IPS-18a (cell line): Measurements from ENCODE around the gene TRMT2A.

ENCODE experiments used
- H3K27ac ChIP-seq: one replicate; pipeline ENCODE4 v1.5.1; 2013; ENCODE audit warnings: low read length
- H3K27me3 ChIP-seq: one replicate; pipeline ENCODE4 v1.6.1; 2013; ENCODE audit warnings: mild to moderate bottlenecking, low read length; ENCODE audit not compliant: control insufficient read depth, insufficient read depth
- H3K36me3 ChIP-seq: one replicate; pipeline ENCODE4 v1.6.1; 2013; ENCODE audit warnings: low read depth, low read length; ENCODE audit not compliant: control insufficient read depth
- H3K4me1 ChIP-seq: one replicate; pipeline ENCODE4 v1.6.1; 2013; ENCODE audit warnings: low read depth, low read length; ENCODE audit not compliant: control insufficient read depth
- H3K4me3 ChIP-seq: one replicate; pipeline ENCODE4 v1.5.1; 2013; ENCODE audit warnings: low read length
- H3K9ac ChIP-seq: one replicate; pipeline ENCODE4 v1.6.1; 2013; ENCODE audit warnings: mild to moderate bottlenecking, low read length, moderate library complexity
- H3K9me3 ChIP-seq: one replicate; pipeline ENCODE4 v1.6.1; 2013; ENCODE audit warnings: low read depth, low read length; ENCODE audit not compliant: control insufficient read depth

The TRMT2A gene

DNA sequence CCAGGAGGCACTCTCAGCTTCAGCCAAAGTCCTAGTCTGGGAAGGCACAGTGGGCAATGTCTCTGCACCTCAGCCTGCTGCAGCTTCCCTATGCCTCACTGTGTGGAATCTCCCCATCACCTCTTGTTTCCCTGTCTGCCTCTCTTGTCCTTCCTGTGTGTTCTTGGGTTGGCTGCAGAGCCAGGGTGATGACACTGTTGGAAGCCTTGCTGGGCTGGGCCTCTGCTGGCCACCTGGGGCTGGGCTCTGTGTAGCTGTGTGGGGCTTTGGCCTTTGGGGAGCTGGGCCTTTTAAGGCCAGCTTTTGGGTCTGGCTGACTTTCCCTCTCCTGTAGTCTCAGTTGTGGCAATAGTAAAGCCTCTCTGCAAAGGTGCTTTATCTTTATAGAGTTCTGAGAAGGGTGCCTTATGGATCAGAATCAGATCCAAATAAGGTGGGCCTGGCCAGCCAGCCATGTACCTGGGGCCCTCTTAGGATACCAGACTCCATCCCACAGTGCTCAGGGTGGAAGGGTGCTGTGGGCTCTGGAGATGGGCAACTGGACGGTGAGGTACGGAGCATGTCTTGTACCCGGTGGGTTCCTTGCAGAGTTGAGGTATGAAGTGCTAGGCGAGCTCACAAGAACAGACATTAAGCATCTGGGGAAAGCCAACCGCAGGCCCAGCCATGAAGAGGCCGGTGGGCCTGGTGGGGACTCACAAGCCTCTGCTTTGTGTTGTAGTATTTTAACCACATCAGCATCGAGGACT lies 11.4 kb downstream of the TRMT2A start:
- H3K36me3 ChIP-seq, result peaks cover 90% of the 10 kb centered on the region
- no peaks in the 10 kb centered on the region for H3K9me3 ChIP-seq
- no peak overlapping the region for H3K4me3 ChIP-seq
- no peak overlapping the region for H3K27ac ChIP-seq
- H3K4me1 ChIP-seq, result peaks cover 1% of the 10 kb centered on the region
- no peak overlapping the region for H3K9ac ChIP-seq
- H3K27me3 ChIP-seq, result no peaks in the 10 kb centered on the region

DNA sequence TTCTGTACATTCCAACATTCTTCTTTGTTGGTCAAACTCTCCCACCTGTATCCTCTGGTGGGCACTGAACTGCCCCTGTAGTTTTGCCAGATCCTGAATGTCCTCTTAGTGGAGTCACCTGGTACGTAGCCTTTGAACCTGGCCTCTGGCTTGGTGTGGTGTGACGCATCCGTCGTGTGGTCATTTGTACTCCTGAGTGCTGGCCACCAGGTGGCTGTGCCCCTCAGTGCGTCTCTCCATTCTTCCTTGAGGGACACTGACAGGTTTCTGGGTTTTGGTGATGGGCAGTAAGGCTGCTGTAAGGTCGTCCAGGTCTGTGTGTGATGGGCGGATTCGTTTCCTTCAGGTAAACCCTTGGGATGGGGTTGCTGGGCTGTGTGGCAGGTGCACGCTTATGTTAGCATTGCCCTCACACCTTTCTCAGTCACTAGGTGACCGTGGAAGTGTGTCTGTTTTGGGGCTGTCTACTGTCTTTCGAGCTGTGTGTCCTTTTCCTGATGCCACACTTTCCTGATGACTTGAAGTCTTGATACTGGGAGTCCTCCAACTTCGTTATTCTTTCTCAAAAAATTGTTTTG lies 14.7 kb downstream of the TRMT2A start:
- H3K27me3 ChIP-seq, result no peaks in the 10 kb centered on the region
- H3K36me3 ChIP-seq, result peaks cover 86% of the 10 kb centered on the region

DNA sequence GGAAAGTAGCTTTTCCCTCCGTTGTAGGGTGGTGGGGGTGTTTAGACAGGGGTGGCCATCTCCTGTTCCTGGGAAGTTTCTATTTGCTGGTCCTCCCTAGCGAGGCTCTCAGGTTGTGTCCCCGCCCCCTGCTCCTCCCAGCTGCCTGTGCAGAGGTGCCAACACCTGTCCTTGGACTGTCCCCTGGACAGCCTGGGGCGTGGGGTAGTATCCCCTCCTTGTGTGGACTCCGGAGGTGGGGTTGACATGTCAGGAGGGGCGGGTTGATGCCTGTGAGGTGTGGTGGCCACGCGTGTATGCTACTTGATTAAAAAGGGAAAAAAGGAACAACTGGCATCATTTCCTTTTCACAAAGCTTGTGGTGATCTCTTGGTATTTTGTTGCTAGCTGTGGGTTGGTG lies 15.4 kb downstream of the TRMT2A start:
- Histone ChIP-seq H3K4me3 (no peak overlapping the region), H3K27ac (no peak overlapping the region), H3K4me1 (peaks cover 6% of the 10 kb centered on the region), H3K9ac (no peak overlapping the region), H3K27me3 (no peaks in the 10 kb centered on the region), H3K9me3 (no peaks in the 10 kb centered on the region), H3K36me3 (peaks cover 86% of the 10 kb centered on the region)

More for the DNA sequence above, 14.7 kb downstream of the TRMT2A start:
- Histone ChIP-seq H3K9ac (no peak overlapping the region), H3K4me1 (peaks cover 6% of the 10 kb centered on the region), H3K9me3 (no peaks in the 10 kb centered on the region), H3K4me3 (no peak overlapping the region), H3K27ac (no peak overlapping the region)

DNA sequence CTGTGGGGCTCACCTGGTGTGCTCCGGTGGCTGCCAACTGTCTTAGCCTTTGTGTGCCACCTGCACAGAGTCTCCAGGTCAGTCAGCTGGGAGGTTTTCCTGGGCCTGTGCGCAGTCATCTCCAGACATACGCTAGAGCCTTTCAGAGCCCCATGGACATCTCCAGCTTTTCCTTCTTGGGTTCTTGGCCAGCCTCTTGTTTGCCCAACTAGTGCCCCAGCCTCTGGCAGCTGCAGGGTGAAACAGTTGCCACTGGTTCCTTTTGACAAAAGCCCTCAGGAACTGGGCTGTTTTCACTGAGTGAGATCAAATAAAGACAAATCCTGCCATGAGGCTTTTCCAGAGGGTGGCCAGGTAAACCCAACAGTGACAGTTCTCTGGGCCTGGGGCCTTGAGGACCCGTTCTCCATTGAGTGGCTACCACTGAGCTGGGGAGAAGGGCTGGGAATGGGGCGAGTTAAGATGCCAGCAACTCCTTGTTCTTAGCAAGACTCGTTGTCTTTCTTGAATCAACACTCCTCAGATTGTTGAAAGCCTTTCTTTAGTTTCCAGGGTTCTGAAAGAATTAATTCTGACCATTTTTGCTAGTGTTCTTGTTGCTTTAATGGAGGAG lies 17.8 kb downstream of the TRMT2A start:
- H3K36me3 ChIP-seq, result peaks cover 87% of the 10 kb centered on the region
- no peak overlapping the region for H3K4me3 ChIP-seq
- no peaks in the 10 kb centered on the region for H3K9me3 ChIP-seq
- H3K27me3 ChIP-seq, result no peaks in the 10 kb centered on the region
- no peak overlapping the region for H3K9ac ChIP-seq
- no peak overlapping the region for H3K27ac ChIP-seq
- H3K4me1 ChIP-seq, result peaks cover 6% of the 10 kb centered on the region

- H3K36me3 ChIP-seq, result peaks cover 92% of the 10 kb centered on the region
- no peaks in the 10 kb centered on the region for H3K27me3 ChIP-seq
- H3K9me3 ChIP-seq, result no peaks in the 10 kb centered on the region
- no peak overlapping the region for H3K9ac ChIP-seq
- H3K4me3 ChIP-seq, result no peak overlapping the region
- no peak overlapping the region for H3K27ac ChIP-seq
- H3K4me1 ChIP-seq, result peaks cover 6% of the 10 kb centered on the region
Measured at GRCh38 chr22:20096574-20097420, 20.2 kb downstream of the TRMT2A start.

GRCh38 chr22:20095521-20095920 lies 21.5 kb downstream of the TRMT2A start:
- Histone ChIP-seq H3K27me3 (no peaks in the 10 kb centered on the region), H3K4me1 (peaks cover 4% of the 10 kb centered on the region), H3K36me3 (peaks cover 94% of the 10 kb centered on the region), H3K9ac (no peak overlapping the region), H3K9me3 (no peaks in the 10 kb centered on the region), H3K27ac (no peak overlapping the region), H3K4me3 (no peak overlapping the region)

GRCh38 chr22:20094197-20094807 lies 22.7 kb downstream of the TRMT2A start:
- Histone ChIP-seq H3K9ac (no peak overlapping the region), H3K27me3 (no peaks in the 10 kb centered on the region), H3K27ac (no peak overlapping the region), H3K4me3 (no peak overlapping the region), H3K36me3 (peaks cover 95% of the 10 kb centered on the region), H3K4me1 (no peaks in the 10 kb centered on the region), H3K9me3 (no peaks in the 10 kb centered on the region)

DNA sequence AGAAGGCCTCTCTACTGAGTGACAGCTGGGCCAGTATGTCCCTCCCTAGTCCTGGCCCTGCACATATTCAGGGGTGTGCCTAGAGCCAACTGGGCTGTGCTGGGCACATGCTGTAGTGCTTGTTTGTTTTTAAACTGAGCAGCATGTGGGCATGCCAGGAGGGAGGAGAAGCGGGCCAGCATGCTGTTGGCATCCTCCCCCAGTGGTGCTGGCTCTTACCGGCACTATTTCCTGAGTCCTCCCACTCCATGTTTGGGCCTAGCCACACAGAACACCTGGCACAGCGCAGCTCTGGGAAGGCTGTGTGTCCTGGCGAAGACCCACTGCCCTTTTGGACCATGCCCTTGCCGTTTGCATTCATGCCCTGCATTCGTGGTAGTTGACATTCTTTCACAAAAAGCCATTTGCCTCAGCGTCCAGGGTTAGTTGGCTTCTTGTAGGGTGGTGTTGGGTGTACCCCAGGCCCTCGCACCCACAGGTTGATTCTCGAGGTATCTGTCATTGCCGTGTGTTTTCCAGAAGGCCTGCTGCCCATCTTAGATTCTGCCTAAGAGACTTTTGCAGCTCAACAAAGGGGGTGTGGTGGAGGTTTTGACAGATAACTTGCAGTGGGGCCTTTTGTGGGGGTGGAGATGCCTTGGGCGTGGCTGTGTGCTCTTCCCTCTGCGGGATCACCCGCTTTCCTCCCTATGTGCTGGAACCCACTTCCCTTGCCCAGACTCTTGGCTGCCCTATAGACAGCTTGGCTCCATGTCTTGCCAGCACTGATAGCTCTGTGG lies 23.4 kb downstream of the TRMT2A start:
- no peaks in the 10 kb centered on the region for H3K4me1 ChIP-seq
- H3K27ac ChIP-seq, result no peak overlapping the region
- H3K9me3 ChIP-seq, result no peaks in the 10 kb centered on the region
- H3K9ac ChIP-seq, result no peak overlapping the region
- no peak overlapping the region for H3K4me3 ChIP-seq
- H3K27me3 ChIP-seq, result no peaks in the 10 kb centered on the region
- H3K36me3 ChIP-seq, result peaks cover 95% of the 10 kb centered on the region

- Histone ChIP-seq H3K4me1 (no peaks in the 10 kb centered on the region), H3K27ac (no peak overlapping the region), H3K4me3 (no peak overlapping the region), H3K27me3 (no peaks in the 10 kb centered on the region), H3K9ac (no peak overlapping the region), H3K9me3 (no peaks in the 10 kb centered on the region), H3K36me3 (peaks cover 99% of the 10 kb centered on the region)
Measured at GRCh38 chr22:20092477-20092854, 24.6 kb downstream of the TRMT2A start.

DNA sequence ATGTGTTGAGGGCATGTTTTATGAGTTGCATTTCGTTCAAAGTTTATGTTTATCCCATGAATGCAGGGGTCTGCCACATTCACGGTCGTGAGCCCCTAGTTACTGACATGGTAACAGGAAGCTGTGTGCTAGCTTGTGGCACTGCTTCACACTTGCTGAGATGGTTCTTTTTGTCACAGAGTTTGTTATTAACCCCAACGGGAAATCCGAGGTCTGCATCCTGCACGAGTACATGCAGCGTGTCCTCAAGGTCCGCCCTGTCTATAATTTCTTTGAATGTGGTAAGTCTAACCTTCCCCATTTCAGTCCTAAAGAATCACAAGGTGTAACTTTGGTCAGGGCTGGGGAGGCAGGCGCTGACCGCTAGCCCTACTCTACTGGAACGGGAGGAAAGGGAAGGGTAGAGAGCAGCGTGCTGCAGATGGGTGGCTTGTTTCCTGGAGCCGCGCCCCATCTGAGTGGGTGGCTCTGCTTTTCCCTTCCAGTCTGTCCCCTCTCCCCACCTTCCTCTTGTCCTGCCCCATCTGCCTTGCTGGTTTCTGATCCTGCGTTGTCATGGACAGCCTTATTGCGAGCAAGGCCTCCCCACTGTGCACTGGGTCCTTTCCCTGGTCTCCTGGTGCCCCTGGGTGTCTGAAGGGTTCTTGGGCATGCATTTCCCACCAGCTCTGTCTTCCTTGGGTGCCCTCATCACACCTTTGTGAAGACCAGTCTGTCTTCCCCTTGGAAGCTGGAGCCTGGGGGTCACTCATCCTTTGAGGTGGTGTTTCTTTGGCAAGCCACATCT lies 25.1 kb downstream of the TRMT2A start:
- Histone ChIP-seq H3K9ac (no peak overlapping the region), H3K4me3 (no peak overlapping the region), H3K4me1 (no peaks in the 10 kb centered on the region), H3K36me3 (peaks cover 99% of the 10 kb centered on the region), H3K9me3 (no peaks in the 10 kb centered on the region), H3K27ac (no peak overlapping the region), H3K27me3 (no peaks in the 10 kb centered on the region)
